ENCODE results near the gene NR3C2. TPM values are rescaled to one million over a fixed set of nuclear protein-coding genes. Genes with fewer than 3 reads are reported as not detected.

Gene NR3C2
- total RNA-seq, 2 donors from 2014 or later: 14.6 to 17.4 TPM

DNA sequence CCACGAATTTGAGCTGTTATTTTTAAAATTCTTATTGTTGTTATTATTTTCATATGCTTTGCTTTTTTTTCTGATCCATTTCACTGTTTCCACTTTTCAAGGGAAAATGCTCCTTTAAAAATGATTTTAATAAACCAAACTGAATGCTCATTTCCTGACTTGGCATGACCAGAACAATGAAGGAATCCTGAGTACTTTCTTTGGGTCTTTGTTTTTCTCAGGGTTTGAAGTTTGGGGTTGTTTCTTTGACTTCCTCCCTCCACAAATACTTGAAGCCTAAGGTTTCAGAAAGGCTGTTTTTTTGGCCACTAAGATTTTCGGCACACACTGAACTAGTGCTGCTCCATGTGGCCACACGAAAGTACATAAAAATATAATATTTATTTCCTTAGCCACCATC is 171.0 kb downstream of the NR3C2 start:
- TF ChIP-seq POLR2AphosphoS5 (IDR thresholded peaks at IDR 0.05) (no peak), POLR2A (IDR thresholded peaks at IDR 0.05) (no peak)
- TF ChIP-seq, protein P1, sequence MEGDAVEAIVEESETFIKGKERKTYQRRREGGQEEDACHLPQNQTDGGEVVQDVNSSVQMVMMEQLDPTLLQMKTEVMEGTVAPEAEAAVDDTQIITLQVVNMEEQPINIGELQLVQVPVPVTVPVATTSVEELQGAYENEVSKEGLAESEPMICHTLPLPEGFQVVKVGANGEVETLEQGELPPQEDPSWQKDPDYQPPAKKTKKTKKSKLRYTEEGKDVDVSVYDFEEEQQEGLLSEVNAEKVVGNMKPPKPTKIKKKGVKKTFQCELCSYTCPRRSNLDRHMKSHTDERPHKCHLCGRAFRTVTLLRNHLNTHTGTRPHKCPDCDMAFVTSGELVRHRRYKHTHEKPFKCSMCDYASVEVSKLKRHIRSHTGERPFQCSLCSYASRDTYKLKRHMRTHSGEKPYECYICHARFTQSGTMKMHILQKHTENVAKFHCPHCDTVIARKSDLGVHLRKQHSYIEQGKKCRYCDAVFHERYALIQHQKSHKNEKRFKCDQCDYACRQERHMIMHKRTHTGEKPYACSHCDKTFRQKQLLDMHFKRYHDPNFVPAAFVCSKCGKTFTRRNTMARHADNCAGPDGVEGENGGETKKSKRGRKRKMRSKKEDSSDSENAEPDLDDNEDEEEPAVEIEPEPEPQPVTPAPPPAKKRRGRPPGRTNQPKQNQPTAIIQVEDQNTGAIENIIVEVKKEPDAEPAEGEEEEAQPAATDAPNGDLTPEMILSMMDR (IDR thresholded peaks at IDR 0.05): no peak
- H3K9me3 ChIP-seq: no peaks in the 10 kb centered on the region
- WGBS: 85% methylated on average over 3 of the region's 3 CpGs

DNA sequence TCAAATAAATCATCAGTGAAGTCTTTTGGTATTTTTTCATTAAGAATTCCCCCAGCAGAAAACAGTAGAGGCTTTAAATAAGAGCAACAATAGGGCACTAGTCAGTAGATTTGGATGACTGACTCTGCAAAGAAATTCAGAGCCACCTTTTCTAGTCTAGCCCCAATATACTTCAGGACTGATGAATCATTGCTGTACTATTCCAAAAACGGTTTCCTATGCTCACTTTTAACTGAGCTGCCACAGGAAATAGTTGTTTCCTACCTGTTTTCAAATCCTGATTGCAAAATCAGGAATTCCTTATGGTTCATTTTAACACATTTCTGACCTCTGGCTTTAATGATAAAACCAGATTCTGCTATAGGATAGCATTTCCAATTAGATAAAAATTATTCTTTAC is 171.6 kb downstream of the NR3C2 start:
- WGBS: 22% methylated on average over 1 of the region's 1 CpG
- H3K36me3 ChIP-seq: no peaks in the 10 kb centered on the region
- no peak for DNase-seq (ENCODE audit: low spot score)
- no peak overlapping the region for H3K4me3 ChIP-seq
- intact Hi-C loops (cut with DNase I): no loop called here
- H3K27me3 ChIP-seq (replicated peaks; ENCODE audit: insufficient read depth): no peaks in the 10 kb centered on the region
- no peak overlapping the region for H3K27ac ChIP-seq
- no peaks in the 10 kb centered on the region for H3K4me1 ChIP-seq (replicated peaks)
- TF ChIP-seq, protein P1 (IDR thresholded peaks at IDR 0.05): no peak
- TF ChIP-seq POLR2A (IDR thresholded peaks at IDR 0.05): no peak
- no peak for TF ChIP-seq POLR2AphosphoS5 (IDR thresholded peaks at IDR 0.05)
- H3K9me3 ChIP-seq: no peaks in the 10 kb centered on the region

More for the DNA sequence above, 171.0 kb downstream of the NR3C2 start:
- intact Hi-C loops (cut with DNase I): no loop called here
- H3K4me1 ChIP-seq (replicated peaks): no peaks in the 10 kb centered on the region
- H3K27ac ChIP-seq: no peak overlapping the region
- no peaks in the 10 kb centered on the region for H3K36me3 ChIP-seq
- no peaks in the 10 kb centered on the region for H3K27me3 ChIP-seq (replicated peaks; ENCODE audit: insufficient read depth)
- H3K4me3 ChIP-seq: no peak overlapping the region
- DNase-seq (ENCODE audit: low spot score): no peak

DNA sequence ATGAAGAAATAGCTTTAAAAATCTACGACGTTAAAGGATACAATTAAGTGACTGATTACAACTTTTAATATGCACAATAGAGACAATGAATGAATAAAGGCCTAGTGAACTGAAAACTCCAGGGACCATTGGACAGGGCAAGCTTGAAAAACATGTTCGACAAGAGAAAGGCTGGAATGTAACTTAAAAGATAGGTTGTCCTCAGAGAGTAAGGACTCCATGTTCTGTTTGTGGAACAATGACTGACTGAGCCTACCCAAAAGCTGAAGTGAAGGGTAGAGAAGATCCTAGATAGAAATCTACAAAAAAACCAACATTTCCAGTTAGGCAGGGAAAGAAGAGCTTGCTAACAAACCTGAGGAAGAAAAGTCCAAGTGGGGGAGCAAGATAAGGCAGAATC is 173.4 kb downstream of the NR3C2 start:
- Histone ChIP-seq H3K4me3 (no peak overlapping the region), H3K36me3 (no peaks in the 10 kb centered on the region), H3K27ac (no peak overlapping the region), H3K27me3 (replicated peaks; ENCODE audit: insufficient read depth) (no peaks in the 10 kb centered on the region), H3K9me3 (no peaks in the 10 kb centered on the region), H3K4me1 (replicated peaks) (no peaks in the 10 kb centered on the region)
- WGBS: 78% methylated on average over 3 of the region's 3 CpGs
- DNase-seq (ENCODE audit: low spot score): no peak
- no peak for TF ChIP-seq POLR2AphosphoS5 (IDR thresholded peaks at IDR 0.05)
- TF ChIP-seq, protein P1 (IDR thresholded peaks at IDR 0.05): no peak
- intact Hi-C loops (cut with DNase I): no loop called here

DNA sequence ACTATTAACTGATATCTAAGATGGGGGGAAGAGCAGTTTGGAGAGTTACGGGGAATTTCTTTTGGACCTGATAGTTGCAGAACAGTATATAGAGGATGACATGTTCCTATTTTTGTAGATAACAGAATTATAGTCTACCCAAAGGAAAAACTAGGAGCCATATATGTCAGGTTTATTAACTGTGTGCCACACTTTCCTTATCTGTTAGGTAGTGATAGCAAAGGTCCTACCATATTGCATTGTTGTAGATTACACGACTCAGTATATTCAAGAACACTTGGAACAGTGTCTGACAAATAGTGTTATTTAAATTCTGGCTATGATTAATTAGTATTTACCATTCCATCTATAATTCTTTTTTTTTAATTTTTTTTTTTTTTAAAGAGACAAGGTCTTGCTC is 175.3 kb downstream of the NR3C2 start:
- Histone ChIP-seq H3K36me3 (no peaks in the 10 kb centered on the region), H3K27ac (no peak overlapping the region), H3K27me3 (replicated peaks; ENCODE audit: insufficient read depth) (no peaks in the 10 kb centered on the region), H3K4me3 (no peak overlapping the region), H3K9me3 (no peaks in the 10 kb centered on the region), H3K4me1 (replicated peaks) (no peaks in the 10 kb centered on the region)
- intact Hi-C loops (cut with DNase I): no loop called here
- 50% methylated on average over 2 of the region's 2 CpGs for WGBS
- DNase-seq (ENCODE audit: low spot score): no peak
- no peak for TF ChIP-seq POLR2AphosphoS5 (IDR thresholded peaks at IDR 0.05)
- TF ChIP-seq, protein P1 (IDR thresholded peaks at IDR 0.05): no peak
- no peak for TF ChIP-seq POLR2A (IDR thresholded peaks at IDR 0.05)

DNA sequence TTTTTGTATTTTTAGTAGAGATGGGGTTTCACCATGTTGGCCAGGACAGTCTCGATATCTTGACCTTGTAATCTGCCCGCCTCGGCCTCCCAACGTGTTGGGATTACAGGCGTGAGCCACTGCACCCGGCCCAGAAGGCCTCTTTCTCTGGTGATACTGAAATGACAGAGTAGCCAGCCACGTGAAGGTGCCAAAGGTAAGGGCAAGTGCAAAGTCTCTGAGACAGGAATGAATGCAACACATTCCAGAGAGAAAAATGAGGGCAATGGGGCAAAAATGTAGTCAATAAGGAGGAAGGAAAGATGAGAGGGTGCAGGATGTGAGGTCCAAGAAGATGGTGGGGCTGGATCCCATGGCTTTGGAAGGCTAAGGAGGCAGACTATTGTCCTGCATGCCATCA is 176.0 kb downstream of the NR3C2 start:
- over 99% methylated on average over 7 of the region's 7 CpGs for WGBS
- TF ChIP-seq POLR2A (IDR thresholded peaks at IDR 0.05): no peak
- TF ChIP-seq, protein P1 (IDR thresholded peaks at IDR 0.05): no peak
- no peak for TF ChIP-seq POLR2AphosphoS5 (IDR thresholded peaks at IDR 0.05)
- H3K4me1 ChIP-seq (replicated peaks): no peaks in the 10 kb centered on the region
- H3K27ac ChIP-seq: no peak overlapping the region
- H3K36me3 ChIP-seq: no peaks in the 10 kb centered on the region
- H3K27me3 ChIP-seq (replicated peaks; ENCODE audit: insufficient read depth): no peaks in the 10 kb centered on the region
- no peaks in the 10 kb centered on the region for H3K9me3 ChIP-seq
- intact Hi-C loops (cut with DNase I): no loop called here
- no peak overlapping the region for H3K4me3 ChIP-seq
- no peak for DNase-seq (ENCODE audit: low spot score)

Data from prostate gland (tissue), 2 donors.